Right cardiac atrium (tissue), 5 donors: ENCODE data around the gene CSF1R. TPM values are rescaled to one million over a fixed set of nuclear protein-coding genes. Genes with fewer than 3 reads are reported as not detected.
"Not testable (repeated sequence)": the region's sequence is repeated elsewhere in the genome, so short reads cannot be mapped to it uniquely, and the experiment has no call there.

Source experiments
- ATAC-seq, 2 donors: fragments of 200-7000 bp; cut with Tn5 transposase; one replicate each; pipeline versions ENCODE4 v1.8.0 to v1.9.1; 2020; ENCODE audit warnings: moderate library complexity in 2 of 2, mild to moderate bottlenecking in 1 of 2
- DNase-seq, 3 donors: peaks; one replicate each; pipeline ENCODE4 v3.0.0-alpha.2; 2020
- H3K27ac ChIP-seq: one replicate; pipeline ENCODE4 v1.5.1; 2013; ENCODE audit warnings: mild to moderate bottlenecking, low read length, control low read depth, moderate library complexity
- H3K27me3 ChIP-seq: one replicate; pipeline ENCODE4 v1.6.1; 2013; ENCODE audit not compliant: control insufficient read depth, insufficient read depth
- H3K4me1 ChIP-seq: one replicate; pipeline ENCODE4 v1.6.1; 2013; ENCODE audit warnings: low read length; ENCODE audit not compliant: control insufficient read depth, insufficient read depth
- H3K4me3 ChIP-seq: one replicate; pipeline ENCODE4 v1.5.1; 2013; ENCODE audit warnings: low read length, control low read depth
- H3K9me3 ChIP-seq: one replicate; pipeline ENCODE4 v1.6.1; 2013; ENCODE audit warnings: low read length; ENCODE audit not compliant: control insufficient read depth
- WGBS: extraction: QIAGEN DNeasy Blood & Tissue Kit; methylation state at CpG from one replicate; pipeline ENCODE4 v1.1.7; 2013; 5-methylcytosine and 5-hydroxymethylcytosine counted together
- intact Hi-C, 4 donors: fragments of 100-400 bp; cut with DNase I; formaldehyde crosslinking; loops; one replicate each; pipeline versions ENCODE4 v1.11.0 to v1.14.0; 2022 to 2023
- polyA plus RNA-seq: library from polyadenylated mRNA; stranded (reverse); fragments of 200-250 nt; gene quantifications from one replicate; pipeline ENCODE4 v1.2.3, GENCODE V29; 2013
- total RNA-seq, 4 donors: library from RNA; stranded (reverse); fragmentation: NEBNext Ultra II Directional; extraction: Animal tissue kit (Norgen Biotek cat#: 25700); gene quantifications; one replicate each; pipeline ENCODE4 v1.2.1, GENCODE V29; 2021
- donor health status: healthy with polysubstance abuse.
- donor health status: DM: no; HTN: yes; CAD: no.
- donor health status: DM: no; HTN: no; CAD: no.
- donor health status: DM: no; HTN: yes; CAD: no; lungs with severe emphysema.
- donor health status: DM: yes; HTN: yes; CAD: no.

Gene CSF1R
- total and polyA plus RNA-seq, 5 donors, result 4.5 to 31.6 (median 24.0) TPM

DNA sequence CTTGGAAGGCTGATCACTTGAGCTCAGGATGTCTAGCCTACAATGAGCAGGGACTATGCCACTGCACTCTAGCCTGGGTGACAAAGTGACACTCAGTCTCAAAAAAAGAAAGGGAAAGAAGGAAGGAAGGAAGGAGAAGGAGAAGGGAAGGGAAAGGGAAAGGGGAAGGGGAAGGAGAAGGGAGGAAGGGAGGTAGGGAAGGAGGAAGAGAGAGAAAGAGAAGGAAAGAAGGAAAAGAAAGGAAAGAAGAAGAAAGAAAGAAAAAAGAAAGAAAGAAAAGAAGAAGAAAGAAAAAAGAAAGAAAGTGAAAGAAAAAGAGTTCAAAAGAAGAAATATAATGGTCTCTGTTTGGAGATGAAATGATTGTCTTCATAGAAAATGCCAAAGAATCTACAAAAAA, 10.8 kb upstream of the CSF1R start:
- H3K4me1 ChIP-seq, result no peaks in the 10 kb centered on the region
- ATAC-seq (no peak), DNase-seq (no peak)
- no peak overlapping the region for H3K27ac ChIP-seq
- H3K27me3 ChIP-seq, result no peaks in the 10 kb centered on the region
- intact Hi-C loops, result no loop called here
- H3K9me3 ChIP-seq, result no peaks in the 10 kb centered on the region
- H3K4me3 ChIP-seq, result no peak overlapping the region

DNA sequence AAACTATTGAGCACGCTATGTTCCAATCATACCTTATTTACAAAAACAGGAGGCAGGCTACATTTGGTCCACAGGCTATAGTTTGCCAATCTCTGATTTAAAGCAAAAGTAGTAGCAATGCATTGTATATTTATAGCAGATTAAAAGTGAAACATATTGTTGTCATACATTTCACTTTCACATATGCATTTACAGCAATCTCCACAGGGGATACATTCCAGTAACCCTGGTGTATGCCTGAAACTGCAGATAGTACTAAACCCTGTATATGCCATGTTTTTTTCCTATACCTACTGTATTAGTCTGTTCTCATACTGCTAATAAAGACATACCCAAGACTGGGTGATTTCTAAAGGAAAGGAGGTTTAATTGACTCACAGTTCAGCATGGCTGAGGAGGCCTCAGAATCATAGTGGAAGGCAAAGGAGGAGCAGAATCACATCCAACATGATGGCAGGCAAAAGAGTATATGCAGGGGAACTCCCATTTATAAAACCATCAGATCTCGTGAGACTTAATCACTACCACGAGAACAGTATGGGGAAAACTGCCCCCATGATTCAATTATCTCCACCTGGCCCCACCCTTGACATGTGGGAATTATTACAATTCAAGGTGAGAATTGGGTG, 5.9 kb upstream of the CSF1R start:
- intact Hi-C loops, result no loop called here
- H3K4me3 ChIP-seq, result no peak overlapping the region
- DNase-seq, result no peak
- no peak for ATAC-seq
- no peaks in the 10 kb centered on the region for H3K27me3 ChIP-seq
- no peaks in the 10 kb centered on the region for H3K4me1 ChIP-seq
- WGBS, result 87% methylated on average over 3 of the region's 3 CpGs
- H3K9me3 ChIP-seq, result no peaks in the 10 kb centered on the region
- no peak overlapping the region for H3K27ac ChIP-seq

DNA sequence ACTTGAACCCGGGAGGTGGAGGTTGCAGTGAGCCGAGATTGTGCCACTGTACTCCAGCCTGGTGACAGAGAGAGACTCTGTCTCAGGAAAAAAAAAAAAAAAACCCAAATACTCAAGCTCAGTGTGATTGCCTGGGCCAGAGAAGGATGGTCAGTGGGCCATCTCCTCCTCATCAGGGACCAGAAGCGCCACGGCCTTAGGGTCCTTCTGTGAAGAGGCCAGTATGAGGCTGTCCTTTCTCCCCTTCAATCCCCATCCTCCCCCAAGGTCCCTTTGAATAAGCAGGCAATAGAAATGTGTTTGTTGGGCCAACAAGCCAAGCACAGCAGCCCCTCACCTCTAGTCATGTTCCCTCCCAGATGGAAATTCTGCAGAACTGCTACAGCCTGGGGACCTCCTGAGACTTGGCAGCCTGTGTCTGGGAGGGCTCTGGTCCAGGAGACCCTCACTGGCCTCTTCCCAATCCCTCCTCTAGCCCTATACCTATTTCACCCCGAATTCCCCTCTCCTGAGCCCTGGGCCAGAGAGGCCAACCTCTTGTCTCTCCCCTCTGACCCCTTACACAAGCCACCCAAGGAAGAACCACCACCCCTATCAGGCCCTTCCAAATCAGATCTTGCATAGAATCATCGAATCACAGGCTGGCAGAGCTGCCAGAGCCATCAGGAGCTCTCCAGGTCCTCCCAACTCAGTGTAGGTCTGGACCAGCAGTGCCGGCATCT, 1.0 kb downstream of the CSF1R start:
- DNase-seq (no peak), ATAC-seq (no peak)
- Histone ChIP-seq H3K27ac (no peak overlapping the region), H3K27me3 (no peaks in the 10 kb centered on the region), H3K4me3 (no peak overlapping the region), H3K4me1 (no peaks in the 10 kb centered on the region), H3K9me3 (no peaks in the 10 kb centered on the region)
- intact Hi-C loops, result no loop called here
- WGBS, result 88% methylated on average over 7 of the region's 7 CpGs

DNA sequence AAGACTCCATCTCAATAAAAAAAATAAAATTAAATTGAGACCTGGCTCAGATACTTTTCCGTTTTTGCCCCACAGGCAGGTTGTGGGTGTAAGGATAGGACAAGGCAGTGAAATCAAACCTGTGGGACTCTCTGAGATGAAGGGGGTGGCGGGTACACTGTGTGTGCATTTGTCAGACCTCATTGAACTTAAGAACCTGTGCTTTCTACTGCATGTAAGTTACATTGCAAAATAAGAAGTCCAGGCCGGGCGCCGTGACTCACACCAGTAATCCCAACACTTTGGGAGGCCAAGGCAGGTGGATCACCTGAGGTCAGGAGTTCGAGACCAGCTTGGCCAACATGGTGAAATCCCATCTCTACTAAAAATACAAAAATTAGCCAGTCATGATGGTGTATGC, 1.6 kb downstream of the CSF1R start:
- H3K4me3 ChIP-seq, intact Hi-C loops, DNase-seq, H3K4me1 ChIP-seq, H3K27me3 ChIP-seq, H3K27ac ChIP-seq, H3K9me3 ChIP-seq, ATAC-seq: not testable (repeated sequence)
- 90% methylated on average over 6 of the region's 6 CpGs for WGBS

DNA sequence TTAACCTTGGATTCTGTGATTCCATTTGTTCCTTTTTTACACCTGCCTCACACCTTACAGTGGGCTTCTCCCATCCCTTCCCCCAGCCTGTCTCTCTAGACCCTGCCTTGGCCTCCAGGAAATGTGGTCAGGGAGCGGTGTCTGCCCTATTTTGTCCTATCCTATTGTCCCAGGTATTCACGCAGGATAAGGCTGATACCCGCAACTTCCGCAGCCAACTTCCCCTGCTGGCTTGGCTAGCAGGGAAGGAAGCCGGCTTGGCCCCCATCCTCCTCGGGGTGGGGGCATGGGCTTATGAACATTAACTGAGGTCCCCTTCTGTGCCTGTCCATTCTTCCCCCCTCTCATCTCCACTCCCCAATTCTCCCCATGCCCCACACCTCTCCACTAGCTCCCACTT, 3.5 kb downstream of the CSF1R start:
- 67% methylated on average over 6 of the region's 6 CpGs for WGBS
- Histone ChIP-seq H3K27me3 (no peaks in the 10 kb centered on the region), H3K4me3 (no peak overlapping the region), H3K9me3 (no peaks in the 10 kb centered on the region), H3K4me1 (no peaks in the 10 kb centered on the region), H3K27ac (no peak overlapping the region)
- DNase-seq, result no peak
- ATAC-seq, result no peak
- intact Hi-C loops, result no loop called here

DNA sequence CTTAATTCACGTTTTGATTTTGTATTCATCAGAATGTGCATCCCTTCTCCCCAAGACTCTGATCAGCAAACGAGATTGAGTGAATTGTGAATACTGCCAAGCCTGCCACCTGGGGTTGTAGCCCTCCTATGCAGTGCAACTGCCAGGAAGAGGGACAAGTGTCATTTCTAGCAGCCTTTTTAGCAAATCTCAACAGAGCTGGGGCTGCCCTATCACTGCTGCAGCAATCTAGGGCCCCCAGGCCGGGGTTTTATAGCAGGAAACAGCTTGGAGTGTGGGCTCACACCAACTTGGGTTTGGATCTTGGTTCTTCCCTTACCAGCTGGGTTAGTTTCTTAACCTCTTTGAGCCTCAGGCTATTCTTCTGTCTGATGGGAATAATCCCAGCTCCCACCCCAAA, 4.0 kb downstream of the CSF1R start:
- intact Hi-C loops, result no loop called here
- DNase-seq, result no peak
- no peaks in the 10 kb centered on the region for H3K27me3 ChIP-seq
- no peak overlapping the region for H3K4me3 ChIP-seq
- H3K4me1 ChIP-seq, result no peaks in the 10 kb centered on the region
- 47% methylated on average over 3 of the region's 3 CpGs for WGBS
- H3K9me3 ChIP-seq, result no peaks in the 10 kb centered on the region
- no peak overlapping the region for H3K27ac ChIP-seq
- ATAC-seq, result no peak

DNA sequence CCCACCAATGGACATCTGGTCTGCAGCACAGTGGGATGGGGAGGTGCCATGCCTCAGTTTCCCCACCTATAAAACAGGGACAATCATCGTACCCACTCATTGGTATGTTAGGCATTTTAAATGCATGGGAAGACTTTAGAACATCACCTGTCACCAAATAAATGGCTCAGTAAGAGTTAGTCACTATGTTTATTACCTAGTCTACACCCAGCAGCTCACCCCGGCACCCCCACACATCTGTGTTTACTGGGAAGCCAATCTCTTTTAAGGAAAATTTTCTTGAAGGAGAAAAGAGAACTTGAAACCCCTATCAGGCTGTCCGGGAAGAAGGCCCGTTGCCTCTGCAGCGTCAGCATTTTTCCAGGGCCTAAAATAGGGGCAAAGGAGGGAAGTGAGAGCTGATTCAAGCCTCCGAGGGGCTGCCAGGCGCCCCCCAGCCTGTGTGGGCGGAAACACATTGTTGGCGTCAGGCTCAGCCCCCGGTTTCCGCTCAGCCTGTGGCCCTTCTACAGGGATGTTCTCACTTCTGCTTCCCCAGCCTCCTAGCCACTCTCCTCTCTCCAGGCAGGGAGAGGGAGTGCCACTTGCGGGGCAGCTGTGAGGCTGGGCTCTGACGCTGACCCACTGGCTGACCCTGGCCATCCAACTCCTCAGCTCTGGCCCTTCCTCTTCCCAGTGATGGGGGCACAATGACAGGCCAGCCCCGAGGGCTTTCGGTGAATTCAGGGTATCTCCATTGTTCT, 4.6 kb downstream of the CSF1R start:
- H3K4me3 ChIP-seq, result no peak overlapping the region
- peak; percentile 82 for ATAC-seq
- 22% methylated on average over 15 of the region's 15 CpGs for WGBS

DNA sequence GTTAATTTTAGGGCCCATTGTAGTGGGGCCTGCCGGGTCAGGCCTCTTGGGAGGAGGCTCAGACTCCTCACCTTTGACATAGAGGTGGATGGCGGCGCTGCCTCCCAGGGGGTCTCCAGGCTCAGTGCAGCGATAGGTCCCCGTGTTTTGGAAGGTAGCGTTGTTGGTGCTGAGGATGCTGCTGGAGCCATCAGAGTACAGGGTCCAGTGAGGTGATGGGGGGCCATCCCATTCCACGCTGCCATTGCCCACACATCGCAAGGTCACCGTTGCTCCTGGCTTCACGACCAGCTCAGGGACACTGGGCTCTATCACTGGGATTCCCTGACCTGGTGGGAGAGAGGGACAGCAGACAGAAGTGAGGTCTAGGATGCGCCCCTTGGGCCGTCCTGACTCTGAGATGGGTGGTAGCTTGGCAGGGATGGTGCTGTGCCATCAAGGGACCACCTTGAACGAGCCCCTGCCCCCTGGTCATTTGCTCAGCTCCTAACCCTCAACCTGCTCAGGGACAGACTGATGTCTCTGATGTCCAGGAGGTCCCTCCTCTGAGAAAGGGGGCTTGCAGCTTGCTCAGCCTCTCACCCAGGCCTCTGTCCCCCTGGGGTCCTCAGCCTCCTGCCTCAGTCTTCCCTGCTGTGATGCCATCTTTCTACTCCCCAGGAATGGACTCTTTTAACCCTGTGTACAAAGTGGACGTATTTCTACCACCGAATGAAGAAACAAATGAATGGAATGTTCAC, 5.5 kb downstream of the CSF1R start:
- Histone ChIP-seq H3K4me3 (no peak overlapping the region), H3K9me3 (no peaks in the 10 kb centered on the region), H3K27me3 (no peaks in the 10 kb centered on the region), H3K27ac (no peak overlapping the region), H3K4me1 (no peaks in the 10 kb centered on the region)
- DNase-seq, result no peak
- WGBS, result 85% methylated on average over 15 of the region's 15 CpGs
- intact Hi-C loops, result no loop called here
- ATAC-seq, result no peak

More for the DNA sequence above, 4.6 kb downstream of the CSF1R start:
- no peak overlapping the region for H3K27ac ChIP-seq
- intact Hi-C loops, result no loop called here
- no peaks in the 10 kb centered on the region for H3K9me3 ChIP-seq
- no peaks in the 10 kb centered on the region for H3K27me3 ChIP-seq
- DNase-seq, result peak; percentile 71 to 89 (median 86)
- H3K4me1 ChIP-seq, result no peaks in the 10 kb centered on the region

DNA sequence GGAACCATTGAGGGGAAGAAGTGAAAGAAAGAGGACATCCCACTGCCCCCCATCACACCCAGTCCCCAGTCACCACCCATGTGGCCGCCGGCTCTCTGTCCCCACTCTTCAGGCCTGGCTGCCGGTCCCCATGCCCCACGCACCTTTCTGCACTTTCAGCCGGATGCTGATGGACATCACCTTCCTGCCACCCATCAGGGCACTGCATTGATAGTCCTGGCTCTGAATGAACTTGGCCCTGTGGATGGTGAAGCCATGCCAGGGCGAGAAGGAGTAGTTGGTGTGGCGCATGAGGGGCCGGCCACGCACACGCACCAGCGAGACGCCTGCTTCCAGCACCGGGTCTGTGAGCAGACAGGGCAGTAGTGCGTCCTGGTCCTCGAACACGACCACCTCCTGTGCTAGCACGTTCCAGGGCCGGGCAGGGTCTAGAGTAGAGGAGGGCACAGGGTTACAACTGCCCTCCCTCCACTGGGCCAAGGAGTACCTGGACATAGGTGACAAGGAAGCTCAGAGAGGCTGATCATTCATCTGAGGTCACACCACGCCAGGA, 6.4 kb downstream of the CSF1R start:
- Histone ChIP-seq H3K4me3 (no peak overlapping the region), H3K27me3 (no peaks in the 10 kb centered on the region), H3K9me3 (no peaks in the 10 kb centered on the region), H3K27ac (no peak overlapping the region), H3K4me1 (no peaks in the 10 kb centered on the region)
- WGBS, result 94% methylated on average over 19 of the region's 19 CpGs
- DNase-seq (no peak), ATAC-seq (no peak)
- intact Hi-C loops, result no loop called here

DNA sequence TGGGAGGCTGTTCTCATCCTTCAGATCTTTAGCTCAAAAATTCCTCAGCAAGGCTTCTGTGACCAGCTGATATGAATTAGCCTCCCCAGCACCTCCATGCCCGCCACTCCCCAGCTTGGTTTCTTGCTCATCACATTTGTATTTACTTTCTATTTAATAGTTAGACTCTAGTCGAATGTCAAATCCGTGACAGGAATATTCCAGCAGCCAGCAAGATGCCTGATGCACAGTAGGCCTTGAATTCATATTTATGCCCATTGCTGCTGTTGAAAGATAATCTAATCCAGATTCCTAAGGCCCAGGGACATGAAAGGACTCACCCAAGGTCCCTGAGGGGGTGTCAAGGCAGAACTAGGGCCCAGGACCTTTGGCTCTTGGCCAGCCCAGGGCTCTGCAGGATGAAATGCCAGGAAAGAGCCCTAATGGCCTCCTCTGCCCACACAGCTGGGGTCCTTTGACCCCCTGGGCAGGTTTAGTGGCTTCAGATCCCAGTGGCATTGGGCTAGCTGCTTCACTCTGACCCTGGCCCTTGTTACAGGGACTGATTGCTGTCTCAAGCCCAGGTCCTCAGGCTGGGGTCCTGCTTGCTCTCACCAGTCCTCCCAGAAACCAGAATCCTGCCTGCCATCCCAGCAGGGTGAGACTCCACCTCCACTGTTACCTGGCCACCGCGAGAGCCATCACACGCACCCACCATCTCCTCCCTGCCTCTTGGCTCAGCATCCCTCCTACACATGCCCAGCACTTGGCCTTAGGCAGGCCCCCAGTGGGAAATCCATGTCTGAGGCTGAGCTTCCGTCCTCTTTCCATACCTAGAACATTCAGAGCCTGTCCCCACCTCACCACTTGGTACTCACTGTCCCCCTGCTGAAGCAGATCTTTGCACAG, 7.3 kb downstream of the CSF1R start:
- no peak for DNase-seq
- H3K9me3 ChIP-seq, result no peaks in the 10 kb centered on the region
- H3K27ac ChIP-seq, result no peak overlapping the region
- no peaks in the 10 kb centered on the region for H3K4me1 ChIP-seq
- no peaks in the 10 kb centered on the region for H3K27me3 ChIP-seq
- ATAC-seq, result no peak
- intact Hi-C loops, result no loop called here
- WGBS, result 90% methylated on average over 7 of the region's 7 CpGs
- no peak overlapping the region for H3K4me3 ChIP-seq
